Body of pancreas (tissue), 4 donors: ENCODE results near the gene RTN3. TPM values are rescaled to one million over a fixed set of nuclear protein-coding genes. Genes with fewer than 3 reads are reported as not detected.
"Not testable (repeated sequence)": the region's sequence is repeated elsewhere in the genome, so short reads cannot be mapped to it uniquely, and the experiment has no call there.

Experiments
- ATAC-seq: fragments of 150-250 bp; one replicate; pipeline ENCODE4 v1.9.1; 2016
- DNase-seq, 4 donors: peaks; one replicate each; pipeline ENCODE4 v3.0.0-alpha.2; 2019
- H3K27ac ChIP-seq, 4 donors: fragments of 200-600 bp; sonication (generic); 1 replicate in 3 of 4; 2 replicates in 1 of 4; pipeline versions ENCODE4 v1.5.1 to v1.6.1; 2016 to 2019; ENCODE audit warnings: mild to moderate bottlenecking in 1 of 4, mixed read lengths in 1 of 4, moderate library complexity in 1 of 4
- H3K27me3 ChIP-seq, 2 donors: fragments of 200-600 bp; sonication (generic); one replicate each; pipeline ENCODE4 v1.6.0; 2016; ENCODE audit warnings: mild to moderate bottlenecking in 1 of 2
- H3K36me3 ChIP-seq, 2 donors: fragments of 200-600 bp; sonication (generic); replicated peaks in 1 of 2; 2 replicates each; pipeline ENCODE4 v1.5.1; 2016; ENCODE audit warnings: low read depth in 2 of 2; ENCODE audit not compliant: insufficient read depth in 1 of 2
- H3K4me1 ChIP-seq: fragments of 200-600 bp; sonication (generic); one replicate; pipeline ENCODE4 v1.6.0; 2016
- H3K4me3 ChIP-seq, 2 donors: fragments of 200-600 bp; sonication (generic); 1 replicate in 1 of 2; 2 replicates in 1 of 2; pipeline ENCODE4 v1.5.1; 2016 to 2019
- H3K9me3 ChIP-seq, 3 donors: fragments of 200-600 bp; sonication (generic); 1 replicate in 2 of 3; 2 replicates in 1 of 3; pipeline ENCODE4 v1.5.1; 2016
- POLR2A ChIP-seq, 3 donors: fragments of 450-650 bp; IDR thresholded peaks; one replicate each; pipeline ENCODE4 v1.6.1; 2016; ENCODE audit warnings: antibody characterized with exemption in 3 of 3, mild to moderate bottlenecking in 2 of 3
- WGBS, 2 donors: methylation state at CpG; one replicate each; pipeline ENCODE4 v1.1.5; 2017; 5-methylcytosine and 5-hydroxymethylcytosine counted together
- intact Hi-C: fragments of 100-400 bp; cut with DNase I; formaldehyde crosslinking; loops from one replicate; pipeline ENCODE4 v1.15.1; 2023
- total RNA-seq, 2 donors: library from RNA; depleted of rRNA; stranded (reverse); fragments of >200 nt; gene quantifications; one replicate each; pipeline ENCODE4 v1.1.0, GENCODE V29; 2016
- TF ChIP-seq, protein P1 (sequence below), 7 experiments: fragments of 450-650 bp in 4 of 7; fragments of 200-600 bp in 3 of 7; sonication (generic) in 3 of 7; IDR thresholded peaks; one replicate each; pipeline ENCODE4 v1.5.1; 2016 to 2019; ENCODE audit warnings: antibody characterized with exemption in 7 of 7

RTN3 gene, protein sequence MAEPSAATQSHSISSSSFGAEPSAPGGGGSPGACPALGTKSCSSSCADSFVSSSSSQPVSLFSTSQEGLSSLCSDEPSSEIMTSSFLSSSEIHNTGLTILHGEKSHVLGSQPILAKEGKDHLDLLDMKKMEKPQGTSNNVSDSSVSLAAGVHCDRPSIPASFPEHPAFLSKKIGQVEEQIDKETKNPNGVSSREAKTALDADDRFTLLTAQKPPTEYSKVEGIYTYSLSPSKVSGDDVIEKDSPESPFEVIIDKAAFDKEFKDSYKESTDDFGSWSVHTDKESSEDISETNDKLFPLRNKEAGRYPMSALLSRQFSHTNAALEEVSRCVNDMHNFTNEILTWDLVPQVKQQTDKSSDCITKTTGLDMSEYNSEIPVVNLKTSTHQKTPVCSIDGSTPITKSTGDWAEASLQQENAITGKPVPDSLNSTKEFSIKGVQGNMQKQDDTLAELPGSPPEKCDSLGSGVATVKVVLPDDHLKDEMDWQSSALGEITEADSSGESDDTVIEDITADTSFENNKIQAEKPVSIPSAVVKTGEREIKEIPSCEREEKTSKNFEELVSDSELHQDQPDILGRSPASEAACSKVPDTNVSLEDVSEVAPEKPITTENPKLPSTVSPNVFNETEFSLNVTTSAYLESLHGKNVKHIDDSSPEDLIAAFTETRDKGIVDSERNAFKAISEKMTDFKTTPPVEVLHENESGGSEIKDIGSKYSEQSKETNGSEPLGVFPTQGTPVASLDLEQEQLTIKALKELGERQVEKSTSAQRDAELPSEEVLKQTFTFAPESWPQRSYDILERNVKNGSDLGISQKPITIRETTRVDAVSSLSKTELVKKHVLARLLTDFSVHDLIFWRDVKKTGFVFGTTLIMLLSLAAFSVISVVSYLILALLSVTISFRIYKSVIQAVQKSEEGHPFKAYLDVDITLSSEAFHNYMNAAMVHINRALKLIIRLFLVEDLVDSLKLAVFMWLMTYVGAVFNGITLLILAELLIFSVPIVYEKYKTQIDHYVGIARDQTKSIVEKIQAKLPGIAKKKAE
- 10 to 100 TPM; 62.8 to 63.6 TPM for total RNA-seq

DNA sequence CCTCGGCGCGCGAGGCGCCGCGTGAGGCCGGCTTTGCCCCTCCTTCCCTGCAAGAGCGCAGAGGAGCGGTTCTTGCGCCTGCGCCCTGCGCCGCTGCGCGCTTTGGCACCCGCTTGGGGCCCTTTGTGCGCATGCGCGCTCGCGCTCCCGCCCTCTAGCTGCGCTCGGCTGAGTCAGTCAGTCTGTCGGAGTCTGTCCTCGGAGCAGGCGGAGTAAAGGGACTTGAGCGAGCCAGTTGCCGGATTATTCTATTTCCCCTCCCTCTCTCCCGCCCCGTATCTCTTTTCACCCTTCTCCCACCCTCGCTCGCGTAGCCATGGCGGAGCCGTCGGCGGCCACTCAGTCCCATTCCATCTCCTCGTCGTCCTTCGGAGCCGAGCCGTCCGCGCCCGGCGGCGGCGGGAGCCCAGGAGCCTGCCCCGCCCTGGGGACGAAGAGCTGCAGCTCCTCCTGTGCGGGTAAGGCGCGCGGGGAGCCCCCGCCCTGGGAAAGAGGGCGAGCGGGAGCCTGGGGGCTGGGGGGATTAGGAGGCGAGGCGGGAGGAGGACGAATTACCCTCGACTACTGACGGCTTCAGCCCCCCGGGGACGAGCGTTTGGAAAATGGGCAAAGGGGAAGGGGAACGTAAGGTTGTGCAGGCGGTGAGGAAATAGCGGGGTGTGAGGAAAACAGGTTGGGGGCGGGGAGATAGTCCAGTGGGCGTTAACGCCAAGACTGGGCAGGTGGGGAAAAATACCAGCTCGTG, at the start of gene RTN3:
RTN3 (plus strand) TSS at position 180 of the 745 bp plus-strand sequence; CDS start at position 317, 137 bp downstream.
- 0 to 1% methylated on average over 54 to 73 of the region's 74 CpGs for WGBS, 2 donors
- ATAC-seq, result peak; percentile 96
- intact Hi-C loops, result no loop called here

DNA sequence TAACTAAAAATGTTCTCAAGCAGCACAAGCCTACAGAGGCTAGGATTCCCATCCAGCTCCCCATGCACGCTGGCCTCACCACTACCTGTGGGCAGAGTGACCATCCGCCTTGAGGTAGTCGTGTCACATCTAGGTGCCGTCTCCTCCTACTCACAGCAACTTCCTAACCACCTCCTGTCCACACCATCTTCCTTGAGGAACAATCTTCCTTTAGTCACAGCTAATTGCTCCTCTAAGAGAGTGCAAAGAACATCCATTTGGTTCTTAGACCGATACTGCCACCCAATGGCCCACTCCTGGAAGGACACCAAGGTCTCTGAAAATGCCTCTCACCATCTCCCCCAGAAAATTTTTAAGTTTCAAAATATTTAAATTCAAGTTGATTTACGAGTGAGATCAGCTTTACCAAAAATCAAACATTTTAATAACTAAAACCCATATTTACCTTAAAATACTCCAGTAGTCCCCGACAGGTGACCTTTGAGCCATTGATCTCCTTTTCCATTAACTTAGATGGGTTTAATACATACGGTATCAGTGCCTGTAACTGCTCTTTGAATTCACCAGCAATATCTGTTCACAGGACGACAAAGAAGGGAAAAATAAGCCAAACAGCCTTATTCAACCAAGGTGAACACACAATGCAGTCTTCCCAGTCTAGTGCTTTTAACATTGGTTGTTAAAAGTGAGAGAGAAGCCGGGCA, 45.4 kb upstream of the RTN3 start:
- H3K27ac ChIP-seq, result no peak overlapping the region
- H3K9me3 ChIP-seq, result no peaks in the 10 kb centered on the region
- intact Hi-C loops, result loop anchor here (10.0 kb wide), 2 partner anchors 131 to 161 kb away; partner anchors contain the start of gene LGALS12
- peak; percentile 53 to 69 (median 62) for DNase-seq
- WGBS, 2 donors, result 60 to 69% methylated on average over 10 of the region's 10 CpGs
- ATAC-seq, result peak; percentile 69
- no peak overlapping the region for H3K4me3 ChIP-seq
- no peaks in the 10 kb centered on the region for H3K27me3 ChIP-seq
- peaks cover 11% of the 10 kb centered on the region for H3K4me1 ChIP-seq
- TF ChIP-seq POLR2A (IDR thresholded peaks at IDR 0.05), result no peak
- TF ChIP-seq, protein P1, sequence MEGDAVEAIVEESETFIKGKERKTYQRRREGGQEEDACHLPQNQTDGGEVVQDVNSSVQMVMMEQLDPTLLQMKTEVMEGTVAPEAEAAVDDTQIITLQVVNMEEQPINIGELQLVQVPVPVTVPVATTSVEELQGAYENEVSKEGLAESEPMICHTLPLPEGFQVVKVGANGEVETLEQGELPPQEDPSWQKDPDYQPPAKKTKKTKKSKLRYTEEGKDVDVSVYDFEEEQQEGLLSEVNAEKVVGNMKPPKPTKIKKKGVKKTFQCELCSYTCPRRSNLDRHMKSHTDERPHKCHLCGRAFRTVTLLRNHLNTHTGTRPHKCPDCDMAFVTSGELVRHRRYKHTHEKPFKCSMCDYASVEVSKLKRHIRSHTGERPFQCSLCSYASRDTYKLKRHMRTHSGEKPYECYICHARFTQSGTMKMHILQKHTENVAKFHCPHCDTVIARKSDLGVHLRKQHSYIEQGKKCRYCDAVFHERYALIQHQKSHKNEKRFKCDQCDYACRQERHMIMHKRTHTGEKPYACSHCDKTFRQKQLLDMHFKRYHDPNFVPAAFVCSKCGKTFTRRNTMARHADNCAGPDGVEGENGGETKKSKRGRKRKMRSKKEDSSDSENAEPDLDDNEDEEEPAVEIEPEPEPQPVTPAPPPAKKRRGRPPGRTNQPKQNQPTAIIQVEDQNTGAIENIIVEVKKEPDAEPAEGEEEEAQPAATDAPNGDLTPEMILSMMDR (IDR thresholded peaks at IDR 0.05), result peak; percentile 44 to 91 (median 81)
- H3K36me3 ChIP-seq, result peaks cover 0 to 8% of the 10 kb centered on the region in 2 donors

More for the DNA sequence above, at the start of gene RTN3:
- no peaks in the 10 kb centered on the region for H3K27me3 ChIP-seq
- peak within 1 kb of the TSS; percentile 76 to 78 for H3K4me3 ChIP-seq
- peak; percentile 96 to 98 (median 97) for DNase-seq
- TF ChIP-seq POLR2A (IDR thresholded peaks at IDR 0.05), result peak; percentile 94 to 99 (median 98)
- TF ChIP-seq, protein P1 (IDR thresholded peaks at IDR 0.05), result peak in 5 of 7 experiments; percentile 12 to 57 (median 31)
- H3K27ac ChIP-seq, result peak within 1 kb of the TSS; percentile 80 to 98 (median 96)
- no peaks in the 10 kb centered on the region for H3K36me3 ChIP-seq
- peaks cover 29% of the 10 kb centered on the region for H3K4me1 ChIP-seq
- no peaks in the 10 kb centered on the region for H3K9me3 ChIP-seq

DNA sequence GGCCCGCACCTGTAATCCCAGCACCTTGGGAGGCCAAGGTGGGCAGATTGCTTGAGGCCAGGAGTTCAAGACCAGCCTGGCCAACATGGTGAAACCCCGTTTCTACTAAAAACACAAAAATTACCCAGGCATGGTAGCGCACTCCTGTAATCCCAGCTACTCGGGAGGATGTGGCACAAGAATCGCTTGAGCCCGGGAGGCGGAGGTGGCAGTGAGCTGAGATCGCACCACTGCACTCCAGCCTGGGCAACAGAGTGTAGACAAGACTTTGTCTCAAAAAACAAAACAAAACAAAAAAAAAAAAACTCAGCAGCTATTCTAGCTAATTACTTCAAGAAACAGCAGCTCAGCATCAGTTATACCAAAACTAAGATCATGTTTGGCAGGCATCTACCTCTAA, 42.9 kb upstream of the RTN3 start:
- WGBS, 2 donors, result 92 to 95% methylated on average over 8 of the region's 8 CpGs
- intact Hi-C loops, result loop anchor here (10.0 kb wide), 2 partner anchors 134 to 164 kb away; partner anchors contain the start of gene LGALS12
- not testable (repeated sequence) for ATAC-seq

DNA sequence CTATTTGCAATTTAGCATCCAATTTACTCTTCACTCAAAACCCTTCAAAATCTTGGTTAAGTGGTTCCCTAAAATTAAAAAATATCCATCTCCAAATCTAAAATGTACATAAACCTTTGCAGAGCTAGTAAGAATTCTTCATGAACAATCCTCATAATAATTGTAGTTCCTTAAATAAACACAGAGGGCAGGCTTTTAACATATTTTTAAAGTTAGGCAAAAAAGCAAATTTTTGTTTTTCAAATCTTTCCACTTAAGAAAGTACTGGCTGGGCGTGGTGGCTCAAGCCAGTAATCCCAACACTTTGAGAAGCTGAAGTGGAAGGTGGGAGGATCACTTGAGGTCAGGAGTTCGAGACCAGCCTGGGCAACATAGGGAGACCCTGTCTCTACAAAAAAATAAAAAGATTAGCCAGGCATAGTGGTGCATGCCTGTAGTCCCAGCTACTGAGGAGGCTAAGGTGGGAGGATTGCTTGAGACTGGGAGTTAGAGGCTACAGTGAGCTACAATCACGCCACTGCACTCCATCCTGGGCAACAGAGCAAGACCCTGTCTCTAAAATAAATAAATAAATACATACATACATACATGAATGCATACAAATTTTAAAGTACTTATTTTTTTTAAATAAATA, 42.0 kb upstream of the RTN3 start:
- no peak overlapping the region for H3K27ac ChIP-seq
- 73 to 76% methylated on average over 3 of the region's 3 CpGs for WGBS, 2 donors
- peaks cover 0 to 11% of the 10 kb centered on the region in 2 donors for H3K36me3 ChIP-seq
- no peaks in the 10 kb centered on the region for H3K27me3 ChIP-seq
- ATAC-seq, result no peak
- peaks cover 24% of the 10 kb centered on the region for H3K4me1 ChIP-seq
- H3K4me3 ChIP-seq, result no peak overlapping the region
- DNase-seq, result no peak
- H3K9me3 ChIP-seq, result no peaks in the 10 kb centered on the region
- TF ChIP-seq POLR2A (IDR thresholded peaks at IDR 0.05), result no peak
- TF ChIP-seq, protein P1 (IDR thresholded peaks at IDR 0.05), result peak in 6 of 7 experiments; percentile 19 to 41 (median 34)
- intact Hi-C loops, result loop anchor here (10.0 kb wide), 2 partner anchors 135 to 165 kb away; partner anchors contain the start of gene LGALS12

More for the DNA sequence above, 42.9 kb upstream of the RTN3 start:
- H3K27ac ChIP-seq, H3K9me3 ChIP-seq, DNase-seq, H3K36me3 ChIP-seq, H3K4me3 ChIP-seq, H3K27me3 ChIP-seq: not testable (repeated sequence)
- peaks cover 21% of the 10 kb centered on the region for H3K4me1 ChIP-seq
